GM23338 (cell line): Measurements from ENCODE around the gene B3GAT2. TPM values are rescaled to one million over a fixed set of nuclear protein-coding genes. Genes with fewer than 3 reads are reported as not detected.

Experiments
- ATAC-seq: fragments of 200-7000 bp; cut with Tn5 transposase; 3 replicates; pipeline ENCODE4 v1.9.1; 2020
- DNase-seq: peaks from one replicate; pipeline ENCODE4 v3.0.0-alpha.2; 2015; ENCODE audit warnings: low spot score
- H2AFZ ChIP-seq: fragments of 200-600 bp; sonication (generic); 2 replicates; pipeline ENCODE4 v1.8.0; 2016; ENCODE audit warnings: antibody characterized with exemption, mild to moderate bottlenecking, moderate library complexity
- H3F3A ChIP-seq: fragments of 200-600 bp; sonication (generic); replicated peaks from 2 replicates; pipeline ENCODE4 v1.8.0; 2017; ENCODE audit warnings: antibody characterized with exemption, mixed run types, low read depth
- H3K27ac ChIP-seq: fragments of 200-600 bp; sonication (generic); 2 replicates; pipeline ENCODE4 v1.6.1; 2016; ENCODE audit warnings: low read depth
- H3K27me3 ChIP-seq: fragments of 200-600 bp; sonication (generic); 2 replicates; pipeline ENCODE4 v1.8.0; 2016; ENCODE audit warnings: mild to moderate bottlenecking, mixed run types, moderate library complexity; ENCODE audit not compliant: insufficient read depth
- H3K36me3 ChIP-seq: fragments of 200-600 bp; sonication (generic); 2 replicates; pipeline ENCODE4 v1.8.0; 2016; ENCODE audit warnings: mild to moderate bottlenecking; ENCODE audit not compliant: insufficient read depth
- H3K4me1 ChIP-seq: fragments of 200-600 bp; sonication (generic); 2 replicates; pipeline ENCODE4 v1.8.0; 2016; ENCODE audit warnings: mild to moderate bottlenecking, moderate library complexity; ENCODE audit not compliant: insufficient read depth
- H3K4me2 ChIP-seq: fragments of 200-600 bp; sonication (generic); 2 replicates; pipeline ENCODE4 v1.7.1; 2017; ENCODE audit warnings: mixed run types
- H3K4me3 ChIP-seq: fragments of 200-600 bp; sonication (generic); 2 replicates; pipeline ENCODE4 v1.6.1; 2016; ENCODE audit warnings: mixed run types
- H3K79me2 ChIP-seq: fragments of 200-600 bp; sonication (generic); replicated peaks from 2 replicates; pipeline ENCODE4 v1.8.0; 2017; ENCODE audit warnings: mild to moderate bottlenecking; ENCODE audit not compliant: insufficient read depth
- H3K9me2 ChIP-seq: fragments of 200-600 bp; sonication (generic); 2 replicates; pipeline ENCODE4 v1.8.0; 2017; ENCODE audit not compliant: insufficient read depth
- H4K20me1 ChIP-seq: fragments of 200-600 bp; sonication (generic); replicated peaks from 2 replicates; pipeline ENCODE4 v1.8.0; 2017; ENCODE audit warnings: mild to moderate bottlenecking; ENCODE audit not compliant: insufficient read depth
- H3K27ac Mint-ChIP-seq: 2 replicates; pipeline ENCODE4 v1.8.0; 2020; ENCODE audit warnings: inconsistent platforms, mild to moderate bottlenecking, moderate library complexity, mixed read lengths
- H3K27me3 Mint-ChIP-seq: 3 replicates; pipeline ENCODE4 v1.8.0; 2022; ENCODE audit warnings: low read depth, mild to moderate bottlenecking, moderate library complexity, mixed read lengths, inconsistent platforms; ENCODE audit not compliant: insufficient read depth, poor library complexity
- H3K36me3 Mint-ChIP-seq: 3 replicates; pipeline ENCODE4 v1.8.0; 2021; ENCODE audit warnings: low read depth, mild to moderate bottlenecking, inconsistent platforms, moderate library complexity, mixed read lengths
- H3K4me1 Mint-ChIP-seq: 3 replicates; pipeline ENCODE4 v1.8.0; 2020; ENCODE audit warnings: mild to moderate bottlenecking, inconsistent platforms, mixed read lengths
- H3K4me3 Mint-ChIP-seq: 3 replicates; pipeline ENCODE4 v1.8.0; 2021; ENCODE audit warnings: moderate library complexity, mild to moderate bottlenecking, inconsistent platforms, mixed read lengths
- H3K9me3 Mint-ChIP-seq: 3 replicates; pipeline ENCODE4 v1.8.0; 2020; ENCODE audit warnings: moderate library complexity, mild to moderate bottlenecking, inconsistent platforms, mixed read lengths
- REST ChIP-seq: IDR thresholded peaks from one replicate; pipeline ENCODE4 v1.6.1; 2018; ENCODE audit warnings: antibody characterized with exemption; ENCODE audit not compliant: unreplicated experiment
- STAT1 ChIP-seq: IDR thresholded peaks from one replicate; pipeline ENCODE4 v1.6.1; 2016; ENCODE audit warnings: antibody characterized with exemption; ENCODE audit not compliant: unreplicated experiment
- polyA plus RNA-seq: library from polyadenylated mRNA; unstranded; fragments of >200 nt; fragmentation: Nextera tagmentation; extraction: Ambion mirVana; gene quantifications from 2 replicates; pipeline ENCODE4 v1.2.1, GENCODE V29; 2016
- total RNA-seq: library from RNA; depleted of rRNA; stranded (reverse); fragments of >200 nt; shearing (Covaris generic); gene quantifications from 2 replicates; pipeline ENCODE4 v1.2.3, GENCODE V29; 2014
- TF ChIP-seq, protein P1 (sequence below): fragments of 250-450 bp; sonication (Bioruptor Pico); IDR thresholded peaks from 2 replicates; pipeline ENCODE4 v1.5.0; 2020; ENCODE audit warnings: mild to moderate bottlenecking, moderate library complexity

The B3GAT2 gene
- total and polyA plus RNA-seq, 2 experiments from 2014 or later: 1.7 to 1.8 TPM

- no peaks in the 10 kb centered on the region for H3K9me3 Mint-ChIP-seq
- no peaks in the 10 kb centered on the region for H3F3A ChIP-seq
- TF ChIP-seq, protein P1, sequence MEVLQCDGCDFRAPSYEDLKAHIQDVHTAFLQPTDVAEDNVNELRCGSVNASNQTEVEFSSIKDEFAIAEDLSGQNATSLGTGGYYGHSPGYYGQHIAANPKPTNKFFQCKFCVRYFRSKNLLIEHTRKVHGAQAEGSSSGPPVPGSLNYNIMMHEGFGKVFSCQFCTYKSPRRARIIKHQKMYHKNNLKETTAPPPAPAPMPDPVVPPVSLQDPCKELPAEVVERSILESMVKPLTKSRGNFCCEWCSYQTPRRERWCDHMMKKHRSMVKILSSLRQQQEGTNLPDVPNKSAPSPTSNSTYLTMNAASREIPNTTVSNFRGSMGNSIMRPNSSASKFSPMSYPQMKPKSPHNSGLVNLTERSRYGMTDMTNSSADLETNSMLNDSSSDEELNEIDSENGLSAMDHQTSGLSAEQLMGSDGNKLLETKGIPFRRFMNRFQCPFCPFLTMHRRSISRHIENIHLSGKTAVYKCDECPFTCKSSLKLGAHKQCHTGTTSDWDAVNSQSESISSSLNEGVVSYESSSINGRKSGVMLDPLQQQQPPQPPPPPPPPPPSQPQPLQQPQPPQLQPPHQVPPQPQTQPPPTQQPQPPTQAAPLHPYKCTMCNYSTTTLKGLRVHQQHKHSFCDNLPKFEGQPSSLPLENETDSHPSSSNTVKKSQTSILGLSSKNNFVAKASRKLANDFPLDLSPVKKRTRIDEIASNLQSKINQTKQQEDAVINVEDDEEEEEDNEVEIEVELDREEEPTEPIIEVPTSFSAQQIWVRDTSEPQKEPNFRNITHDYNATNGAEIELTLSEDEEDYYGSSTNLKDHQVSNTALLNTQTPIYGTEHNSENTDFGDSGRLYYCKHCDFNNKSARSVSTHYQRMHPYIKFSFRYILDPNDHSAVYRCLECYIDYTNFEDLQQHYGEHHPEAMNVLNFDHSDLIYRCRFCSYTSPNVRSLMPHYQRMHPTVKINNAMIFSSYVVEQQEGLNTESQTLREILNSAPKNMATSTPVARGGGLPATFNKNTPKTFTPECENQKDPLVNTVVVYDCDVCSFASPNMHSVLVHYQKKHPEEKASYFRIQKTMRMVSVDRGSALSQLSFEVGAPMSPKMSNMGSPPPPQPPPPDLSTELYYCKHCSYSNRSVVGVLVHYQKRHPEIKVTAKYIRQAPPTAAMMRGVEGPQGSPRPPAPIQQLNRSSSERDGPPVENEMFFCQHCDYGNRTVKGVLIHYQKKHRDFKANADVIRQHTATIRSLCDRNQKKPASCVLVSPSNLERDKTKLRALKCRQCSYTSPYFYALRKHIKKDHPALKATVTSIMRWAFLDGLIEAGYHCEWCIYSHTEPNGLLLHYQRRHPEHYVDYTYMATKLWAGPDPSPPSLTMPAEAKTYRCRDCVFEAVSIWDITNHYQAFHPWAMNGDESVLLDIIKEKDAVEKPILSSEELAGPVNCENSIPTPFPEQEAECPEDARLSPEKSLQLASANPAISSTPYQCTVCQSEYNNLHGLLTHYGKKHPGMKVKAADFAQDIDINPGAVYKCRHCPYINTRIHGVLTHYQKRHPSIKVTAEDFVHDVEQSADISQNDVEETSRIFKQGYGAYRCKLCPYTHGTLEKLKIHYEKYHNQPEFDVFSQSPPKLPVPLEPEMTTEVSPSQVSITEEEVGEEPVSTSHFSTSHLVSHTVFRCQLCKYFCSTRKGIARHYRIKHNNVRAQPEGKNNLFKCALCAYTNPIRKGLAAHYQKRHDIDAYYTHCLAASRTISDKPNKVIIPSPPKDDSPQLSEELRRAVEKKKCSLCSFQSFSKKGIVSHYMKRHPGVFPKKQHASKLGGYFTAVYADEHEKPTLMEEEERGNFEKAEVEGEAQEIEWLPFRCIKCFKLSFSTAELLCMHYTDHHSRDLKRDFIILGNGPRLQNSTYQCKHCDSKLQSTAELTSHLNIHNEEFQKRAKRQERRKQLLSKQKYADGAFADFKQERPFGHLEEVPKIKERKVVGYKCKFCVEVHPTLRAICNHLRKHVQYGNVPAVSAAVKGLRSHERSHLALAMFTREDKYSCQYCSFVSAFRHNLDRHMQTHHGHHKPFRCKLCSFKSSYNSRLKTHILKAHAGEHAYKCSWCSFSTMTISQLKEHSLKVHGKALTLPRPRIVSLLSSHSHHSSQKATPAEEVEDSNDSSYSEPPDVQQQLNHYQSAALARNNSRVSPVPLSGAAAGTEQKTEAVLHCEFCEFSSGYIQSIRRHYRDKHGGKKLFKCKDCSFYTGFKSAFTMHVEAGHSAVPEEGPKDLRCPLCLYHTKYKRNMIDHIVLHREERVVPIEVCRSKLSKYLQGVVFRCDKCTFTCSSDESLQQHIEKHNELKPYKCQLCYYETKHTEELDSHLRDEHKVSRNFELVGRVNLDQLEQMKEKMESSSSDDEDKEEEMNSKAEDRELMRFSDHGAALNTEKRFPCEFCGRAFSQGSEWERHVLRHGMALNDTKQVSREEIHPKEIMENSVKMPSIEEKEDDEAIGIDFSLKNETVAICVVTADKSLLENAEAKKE: no peak
- no peak for TF ChIP-seq REST
- TF ChIP-seq STAT1: no peak
- no peaks in the 10 kb centered on the region for H3K79me2 ChIP-seq
- 0 out of 2 replicates have a peak overlapping the region, but pooled peaks have one; percentile 2 for H3K27ac Mint-ChIP-seq
- H3K4me1 ChIP-seq: no peaks in the 10 kb centered on the region
- H3K9me2 ChIP-seq: no peaks in the 10 kb centered on the region
- peaks cover 40% of the 10 kb centered on the region for H3K4me1 Mint-ChIP-seq
- H3K4me2 ChIP-seq: no peak overlapping the region
- H2AFZ ChIP-seq: no peak overlapping the region
- no peaks in the 10 kb centered on the region for H3K27me3 ChIP-seq
- H3K4me3 ChIP-seq: no peak overlapping the region
- H3K36me3 Mint-ChIP-seq: no peaks in the 10 kb centered on the region
- H4K20me1 ChIP-seq: 0 out of 2 replicates have a peak, but pooled peaks cover 3% of the 10 kb centered on the region
- DNase-seq (no peak), ATAC-seq (peak; percentile 57)
- 0 out of 2 replicates have a peak, but pooled peaks cover 5% of the 10 kb centered on the region for H3K36me3 ChIP-seq
- H3K27ac ChIP-seq: no peak overlapping the region
- H3K27me3 Mint-ChIP-seq: peaks cover 2% of the 10 kb centered on the region
- H3K4me3 Mint-ChIP-seq: no peak overlapping the region
Observed at GRCh38 chr6:70847106-70848084, 109.5 kb downstream of the B3GAT2 start.
